GM12865 (cell line): Measurements from ENCODE around the gene CCDC15.

Source experiments
- DNase-seq: peaks from one replicate; pipeline ENCODE4 v3.0.0; 2010; ENCODE audit warnings: low read depth
- H3K4me3 ChIP-seq: 2 replicates; pipeline ENCODE4 v1.5.1; 2011; ENCODE audit warnings: mild to moderate bottlenecking, low read depth, low read length, control low read depth
- CTCF ChIP-seq: IDR thresholded peaks from 2 replicates; pipeline ENCODE4 v1.5.1; 2011; ENCODE audit warnings: low read length, control low read depth, low read depth, inconsistent platforms; ENCODE audit not compliant: insufficient read depth; ENCODE audit errors: missing control alignments

The CCDC15 gene

GRCh38 chr11:124971810-124972209 lies 17.8 kb downstream of the CCDC15 start:
- no peak for DNase-seq
- H3K4me3 ChIP-seq, result no peak overlapping the region
- TF ChIP-seq CTCF, result no peak

DNA sequence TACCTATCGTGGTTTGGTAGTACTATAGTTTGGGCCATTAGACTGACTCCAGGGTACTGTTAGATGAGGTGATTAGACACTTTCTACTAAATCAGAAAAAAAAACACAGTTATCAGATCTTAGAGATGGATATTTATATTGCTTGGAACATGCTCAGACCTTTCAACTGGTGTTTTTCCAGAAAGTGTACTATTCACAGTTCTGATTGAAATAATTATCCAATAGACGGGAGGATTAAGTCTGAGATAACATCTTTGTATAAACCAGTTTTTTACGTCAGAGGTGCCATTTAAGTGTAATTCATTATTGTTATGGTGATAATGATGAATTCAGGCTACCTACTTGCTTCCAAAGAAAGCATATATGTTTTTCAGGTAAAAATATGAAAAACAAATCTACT lies 22.5 kb downstream of the CCDC15 start:
- no peak for TF ChIP-seq CTCF
- DNase-seq, result no peak

DNA sequence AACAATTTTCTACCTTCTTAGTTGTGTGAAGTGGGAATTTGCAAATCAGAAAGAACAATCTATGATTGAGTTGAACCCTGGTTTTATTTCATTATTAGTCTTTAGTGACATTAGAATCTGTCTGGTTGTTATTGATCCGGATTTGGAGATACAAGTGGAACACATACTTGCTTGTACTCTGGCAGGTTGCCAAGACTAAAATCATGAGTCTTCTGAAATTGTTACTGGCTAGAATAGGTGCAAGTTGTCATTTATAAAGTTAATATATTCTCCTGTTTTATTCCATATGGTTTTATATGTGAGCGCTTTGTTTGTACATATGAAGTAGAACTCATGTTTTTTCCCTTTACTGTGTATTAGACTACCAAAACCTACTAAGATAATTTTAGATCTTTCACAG lies 23.0 kb downstream of the CCDC15 start:
- H3K4me3 ChIP-seq, result no peak overlapping the region
- no peak for DNase-seq
- TF ChIP-seq CTCF, result no peak

More for the DNA sequence above, 22.5 kb downstream of the CCDC15 start:
- H3K4me3 ChIP-seq, result no peak overlapping the region

- TF ChIP-seq CTCF, result no peak
- DNase-seq, result no peak
- no peak overlapping the region for H3K4me3 ChIP-seq
These were observed 24.3 kb downstream of the CCDC15 start for GRCh38 chr11:124978316-124978715.

GRCh38 chr11:124982043-124982442 lies 28.0 kb downstream of the CCDC15 start:
- no peak for DNase-seq
- H3K4me3 ChIP-seq, result no peak overlapping the region
- no peak for TF ChIP-seq CTCF

DNA sequence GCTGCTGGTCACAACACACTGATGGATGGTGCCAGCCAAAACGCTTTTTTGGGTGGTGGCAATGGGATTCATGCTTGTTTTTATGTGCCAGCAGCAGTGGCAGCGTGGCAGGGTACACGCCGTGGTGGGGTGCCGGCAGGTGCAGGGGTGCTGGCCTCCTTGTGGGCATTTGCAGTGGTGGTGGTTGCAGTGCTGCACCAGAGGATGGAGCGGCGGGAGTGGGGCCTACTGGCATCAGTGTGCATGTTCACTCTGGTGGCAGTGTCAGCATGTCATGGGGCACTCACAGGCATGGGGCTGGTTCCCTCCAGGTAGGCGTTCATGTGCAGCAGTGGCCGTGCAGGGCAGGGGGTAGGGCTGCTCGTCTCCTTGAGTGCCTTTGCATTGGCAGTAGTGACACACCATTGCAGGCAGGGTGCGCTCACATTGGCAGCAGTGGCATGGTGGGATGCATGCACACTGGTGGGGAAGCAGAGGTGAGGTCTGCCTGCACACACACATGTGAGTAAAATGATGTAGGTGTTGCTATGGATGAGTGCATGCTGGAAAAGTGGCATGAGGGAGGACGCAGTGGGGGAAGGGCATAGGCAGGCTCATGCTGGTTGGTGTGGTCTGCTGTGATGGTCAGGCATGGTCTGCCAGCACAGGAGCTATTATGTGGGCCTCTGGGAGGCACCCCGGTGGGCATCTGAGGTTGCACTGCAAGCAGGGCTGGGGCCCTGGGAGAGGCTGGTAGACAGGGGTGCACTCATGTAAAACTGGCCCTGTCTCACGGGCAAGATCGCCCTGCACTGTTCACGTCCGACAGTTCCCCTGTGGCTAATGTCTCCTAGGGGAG lies 29.9 kb downstream of the CCDC15 start:
- no peak overlapping the region for H3K4me3 ChIP-seq
- no peak for DNase-seq
- no peak for TF ChIP-seq CTCF

DNA sequence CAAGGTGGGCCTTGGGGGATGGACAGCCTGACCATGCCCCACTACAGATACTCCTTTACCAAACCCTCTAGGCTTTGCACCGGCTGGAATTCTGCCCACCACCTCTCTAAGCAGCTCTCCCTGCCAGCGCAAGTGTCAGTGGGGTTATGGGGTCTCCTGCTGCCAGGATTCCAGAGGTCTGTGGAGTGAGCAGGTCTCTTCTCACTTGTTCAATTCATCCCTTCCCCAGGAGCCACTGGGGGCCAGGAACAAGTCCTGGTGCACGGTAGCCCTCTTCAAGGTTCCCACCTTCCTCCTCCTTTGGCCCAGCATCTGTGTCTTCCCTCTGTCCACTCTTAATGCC lies 30.5 kb downstream of the CCDC15 start:
- TF ChIP-seq CTCF, result no peak
- no peak for DNase-seq

More for the DNA sequence above, 30.5 kb downstream of the CCDC15 start:
- H3K4me3 ChIP-seq, result no peak overlapping the region
